ENCODE results near the gene STPG3. TPM values are rescaled to one million over a fixed set of nuclear protein-coding genes. Genes with fewer than 3 reads are reported as not detected.

Gene STPG3
- total RNA-seq, 1 donor from 2014 or later: 0.58 TPM

GRCh38 chr9:137278721-137279711 lies 27.9 kb downstream of the STPG3 start:
- H3K27ac ChIP-seq (replicated peaks): peak overlapping the region; percentile 99
- intact Hi-C loops (cut with micrococcal nuclease): no loop called here
- no peaks in the 10 kb centered on the region for H3K9me3 ChIP-seq (replicated peaks)
- peak overlapping the region; percentile 73 for H3K4me3 ChIP-seq
- DNase-seq: no peak
- H3K27me3 ChIP-seq (ENCODE audit: low read depth): peaks cover 7% of the 10 kb centered on the region
- H3K36me3 ChIP-seq: peaks cover 30% of the 10 kb centered on the region
- no peak for TF ChIP-seq CTCF (IDR thresholded peaks at IDR 0.05; ENCODE audit: borderline replicate concordance)
- peaks cover 75% of the 10 kb centered on the region for H3K4me1 ChIP-seq

GRCh38 chr9:137279741-137280473 lies 28.8 kb downstream of the STPG3 start:
- Histone ChIP-seq H3K9me3 (replicated peaks) (no peaks in the 10 kb centered on the region), H3K4me3 (no peak overlapping the region), H3K4me1 (peaks cover 66% of the 10 kb centered on the region), H3K27me3 (ENCODE audit: low read depth) (peaks cover 7% of the 10 kb centered on the region), H3K27ac (replicated peaks) (peak overlapping the region; percentile 15), H3K36me3 (peaks cover 31% of the 10 kb centered on the region)
- no peak for TF ChIP-seq CTCF (IDR thresholded peaks at IDR 0.05; ENCODE audit: borderline replicate concordance)
- DNase-seq: no peak
- intact Hi-C loops (cut with micrococcal nuclease): no loop called here

GRCh38 chr9:137280474-137281344 lies 29.6 kb downstream of the STPG3 start:
- Histone ChIP-seq H3K9me3 (replicated peaks) (peaks cover 4% of the 10 kb centered on the region), H3K4me3 (peak overlapping the region; percentile 44), H3K4me1 (peaks cover 58% of the 10 kb centered on the region), H3K27me3 (ENCODE audit: low read depth) (peaks cover 7% of the 10 kb centered on the region), H3K27ac (replicated peaks) (peak overlapping the region; percentile 15), H3K36me3 (peaks cover 31% of the 10 kb centered on the region)
- TF ChIP-seq CTCF (IDR thresholded peaks at IDR 0.05; ENCODE audit: borderline replicate concordance): peak; percentile 70
- intact Hi-C loops (cut with micrococcal nuclease): no loop called here
- no peak for DNase-seq

- H3K36me3 ChIP-seq: peaks cover 31% of the 10 kb centered on the region
- peaks cover 50% of the 10 kb centered on the region for H3K4me1 ChIP-seq
- TF ChIP-seq CTCF (IDR thresholded peaks at IDR 0.05; ENCODE audit: borderline replicate concordance): no peak
- H3K27me3 ChIP-seq (ENCODE audit: low read depth): peaks cover 7% of the 10 kb centered on the region
- H3K4me3 ChIP-seq: peak overlapping the region; percentile 44
- DNase-seq: no peak
- H3K27ac ChIP-seq (replicated peaks): peak overlapping the region; percentile 15
- intact Hi-C loops (cut with micrococcal nuclease): no loop called here
- peaks cover 4% of the 10 kb centered on the region for H3K9me3 ChIP-seq (replicated peaks)
Measured at GRCh38 chr9:137281345-137282116, 30.4 kb downstream of the STPG3 start.
